NT2/D1 (cell line): Measurements from ENCODE around the gene CDR2L.

Experiments
- YY1 ChIP-seq: IDR thresholded peaks from 2 replicates; pipeline ENCODE4 v1.6.1; 2011; ENCODE audit not compliant: insufficient read length, insufficient read depth
- ZNF274 ChIP-seq: IDR thresholded peaks from 2 replicates; pipeline ENCODE4 v1.6.1; 2011; ENCODE audit warnings: mild to moderate bottlenecking, low read depth, low read length

DNA sequence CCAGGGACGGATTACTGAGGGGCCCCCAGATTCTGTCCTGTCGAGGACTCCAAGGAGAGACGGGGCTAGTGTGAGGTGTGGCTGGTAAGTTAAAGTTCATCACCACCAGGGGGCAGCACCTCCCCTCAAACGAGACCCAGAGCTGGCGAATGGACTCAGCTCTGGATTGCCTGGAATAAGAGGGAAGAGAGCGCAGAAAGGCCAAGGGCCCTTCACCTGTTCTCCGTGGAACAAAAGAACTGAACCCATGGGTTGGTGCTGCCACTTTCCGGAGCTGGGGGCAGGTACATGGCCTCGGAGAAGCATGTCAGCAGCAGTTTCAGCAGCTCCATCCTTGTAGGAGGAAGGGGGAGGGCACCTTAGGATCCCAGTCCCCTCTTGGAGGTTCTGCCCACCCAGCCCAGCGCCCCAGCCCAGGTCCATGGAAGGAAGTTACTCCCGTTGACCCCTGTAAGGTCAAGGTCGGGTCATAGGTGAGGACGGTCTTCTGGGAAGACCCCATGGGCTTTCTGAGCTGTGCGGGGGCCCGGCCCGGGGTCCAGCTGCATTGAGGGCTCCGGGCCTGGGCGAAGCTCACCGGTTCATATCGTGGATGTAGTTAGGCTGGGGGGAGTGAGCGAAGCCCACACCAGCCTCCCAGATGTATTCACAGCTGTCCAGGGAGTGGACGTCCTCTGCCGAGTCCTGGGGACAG lies 25.6 kb upstream of the CDR2L start:
- TF ChIP-seq ZNF274 (no peak), YY1 (no peak)
